D721Med (cell line): ENCODE results near the gene TSSK1B.

Experiments
- DNase-seq: peaks from one replicate; pipeline ENCODE4 v3.0.0; 2011; ENCODE audit warnings: low spot score; ENCODE audit not compliant: insufficient read length
- FAIRE-seq: peaks from 2 replicates; lab custom pipeline; 2011; peaks lifted over from hg19 to GRCh38; lab: Jason Lieb, UNC
- TF ChIP-seq, protein P1 (sequence below): IDR thresholded peaks from 2 replicates; pipeline ENCODE4 v1.5.1; 2012; ENCODE audit warnings: mild to moderate bottlenecking, control low read depth; ENCODE audit not compliant: insufficient read depth; ENCODE audit errors: missing control alignments

The TSSK1B gene

DNA sequence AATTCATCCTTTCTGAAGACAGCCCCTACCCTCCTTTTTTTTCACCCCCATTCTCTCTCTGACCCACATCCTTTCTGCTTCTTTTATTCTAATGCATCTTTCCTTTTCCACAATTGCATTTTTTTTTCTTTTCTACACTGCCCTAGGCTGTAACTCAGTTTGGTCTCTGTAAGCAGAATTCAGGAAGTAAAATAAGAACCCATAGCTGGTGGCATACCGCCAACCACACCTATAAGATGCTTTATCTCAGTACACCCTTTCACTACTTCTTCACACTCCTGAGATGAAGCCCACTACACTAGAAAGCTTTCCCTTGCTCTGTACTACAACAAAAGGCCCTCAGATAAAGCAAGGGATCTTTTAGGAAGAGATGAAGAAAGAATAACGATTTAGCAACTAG is 16.1 kb upstream of the TSSK1B start:
- TF ChIP-seq, protein P1, sequence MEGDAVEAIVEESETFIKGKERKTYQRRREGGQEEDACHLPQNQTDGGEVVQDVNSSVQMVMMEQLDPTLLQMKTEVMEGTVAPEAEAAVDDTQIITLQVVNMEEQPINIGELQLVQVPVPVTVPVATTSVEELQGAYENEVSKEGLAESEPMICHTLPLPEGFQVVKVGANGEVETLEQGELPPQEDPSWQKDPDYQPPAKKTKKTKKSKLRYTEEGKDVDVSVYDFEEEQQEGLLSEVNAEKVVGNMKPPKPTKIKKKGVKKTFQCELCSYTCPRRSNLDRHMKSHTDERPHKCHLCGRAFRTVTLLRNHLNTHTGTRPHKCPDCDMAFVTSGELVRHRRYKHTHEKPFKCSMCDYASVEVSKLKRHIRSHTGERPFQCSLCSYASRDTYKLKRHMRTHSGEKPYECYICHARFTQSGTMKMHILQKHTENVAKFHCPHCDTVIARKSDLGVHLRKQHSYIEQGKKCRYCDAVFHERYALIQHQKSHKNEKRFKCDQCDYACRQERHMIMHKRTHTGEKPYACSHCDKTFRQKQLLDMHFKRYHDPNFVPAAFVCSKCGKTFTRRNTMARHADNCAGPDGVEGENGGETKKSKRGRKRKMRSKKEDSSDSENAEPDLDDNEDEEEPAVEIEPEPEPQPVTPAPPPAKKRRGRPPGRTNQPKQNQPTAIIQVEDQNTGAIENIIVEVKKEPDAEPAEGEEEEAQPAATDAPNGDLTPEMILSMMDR: no peak
- FAIRE-seq: no peak
- DNase-seq: no peak

DNA sequence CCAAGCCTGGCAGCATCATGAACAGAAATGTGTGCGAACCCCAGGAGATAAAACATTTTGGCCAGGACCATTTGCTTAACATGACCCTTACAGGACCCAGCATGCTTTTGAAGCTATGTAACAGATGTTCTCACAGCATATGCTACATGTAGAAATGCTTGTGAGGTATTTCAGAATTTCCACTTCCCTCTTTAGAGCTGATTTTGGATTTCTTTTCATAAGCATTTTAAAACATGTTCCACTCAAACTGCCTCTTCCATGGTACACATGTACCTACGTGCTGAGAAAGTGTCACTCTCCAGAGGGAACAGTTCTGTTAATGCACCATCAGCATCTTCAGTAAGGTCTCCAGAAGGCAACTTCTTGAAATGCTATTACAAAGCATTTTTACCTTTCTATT is 15.7 kb upstream of the TSSK1B start:
- DNase-seq (no peak), FAIRE-seq (no peak)
- TF ChIP-seq, protein P1: no peak

DNA sequence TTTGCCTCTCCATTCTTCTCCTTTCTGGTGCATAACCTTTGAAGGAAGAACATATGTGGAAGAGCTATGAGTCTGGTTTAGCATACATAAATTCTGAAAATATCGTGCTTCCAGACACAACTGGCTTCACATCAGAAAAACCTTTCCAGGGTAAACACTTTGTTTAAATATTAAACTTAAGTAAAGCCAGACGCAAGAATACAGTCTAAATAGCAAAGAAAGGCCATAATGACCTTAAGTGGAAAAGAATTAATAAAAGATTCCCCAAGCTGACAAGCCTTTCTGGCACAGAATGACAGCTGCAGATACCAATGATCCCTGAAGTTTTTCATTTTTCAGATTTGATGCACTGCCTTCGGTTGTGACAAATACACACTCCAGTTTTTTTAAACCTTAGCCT is 13.5 kb upstream of the TSSK1B start:
- TF ChIP-seq, protein P1: no peak
- DNase-seq (no peak), FAIRE-seq (no peak)

DNA sequence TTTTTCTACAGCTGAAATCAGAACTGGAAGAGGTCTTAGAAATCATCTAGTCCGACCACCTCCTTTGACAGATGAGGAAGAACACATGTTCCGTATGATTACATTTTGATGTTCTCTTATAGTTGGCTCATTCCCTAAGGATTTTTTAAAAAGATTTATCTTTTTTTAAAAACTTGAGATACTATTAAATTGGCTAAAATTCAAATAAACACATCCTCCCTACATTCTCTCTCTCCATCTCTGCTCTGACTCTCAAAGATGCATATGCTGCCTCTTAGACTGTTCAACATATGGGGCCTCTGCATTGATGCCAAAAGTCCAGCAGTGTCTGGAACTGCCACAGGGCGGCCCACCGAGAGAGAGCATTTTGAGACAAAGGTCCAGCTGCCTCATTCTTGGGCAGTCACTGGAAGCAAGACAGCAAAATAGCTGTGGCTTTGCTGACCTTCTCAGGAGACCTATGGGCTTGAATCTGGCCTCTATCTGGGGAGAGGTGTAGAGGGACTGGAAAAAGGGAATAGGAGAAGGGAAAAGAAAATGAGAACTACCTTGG is 12.8 kb upstream of the TSSK1B start:
- no peak for DNase-seq
- FAIRE-seq: no peak
- TF ChIP-seq, protein P1: peak; percentile 25

DNA sequence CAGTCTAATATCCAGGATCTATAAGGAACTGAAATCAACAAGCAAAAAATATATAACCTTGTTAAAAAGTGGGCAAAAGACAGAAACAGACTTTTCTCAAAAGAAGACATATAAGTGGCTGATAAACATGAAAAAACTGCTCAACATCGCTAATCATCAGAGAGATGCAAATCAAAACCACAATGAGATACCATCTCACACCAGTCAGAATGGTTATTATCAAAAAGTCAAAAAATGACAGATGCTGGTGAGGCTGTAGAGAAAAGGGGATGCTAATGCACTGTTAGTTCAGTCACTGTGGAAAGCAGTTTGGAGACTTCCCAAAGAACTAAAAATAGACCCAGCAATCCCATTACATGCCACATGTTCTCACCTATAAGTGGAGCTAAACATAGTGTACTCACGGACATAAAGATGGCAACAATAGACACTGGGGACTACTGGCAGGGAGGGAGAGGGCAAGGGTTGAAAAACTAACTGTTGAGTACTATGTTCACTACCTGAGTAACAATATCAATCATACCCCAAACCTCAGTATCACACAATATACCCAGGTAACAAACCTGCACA is 11.7 kb upstream of the TSSK1B start:
- no peak for FAIRE-seq
- no peak for DNase-seq
- TF ChIP-seq, protein P1: no peak

DNA sequence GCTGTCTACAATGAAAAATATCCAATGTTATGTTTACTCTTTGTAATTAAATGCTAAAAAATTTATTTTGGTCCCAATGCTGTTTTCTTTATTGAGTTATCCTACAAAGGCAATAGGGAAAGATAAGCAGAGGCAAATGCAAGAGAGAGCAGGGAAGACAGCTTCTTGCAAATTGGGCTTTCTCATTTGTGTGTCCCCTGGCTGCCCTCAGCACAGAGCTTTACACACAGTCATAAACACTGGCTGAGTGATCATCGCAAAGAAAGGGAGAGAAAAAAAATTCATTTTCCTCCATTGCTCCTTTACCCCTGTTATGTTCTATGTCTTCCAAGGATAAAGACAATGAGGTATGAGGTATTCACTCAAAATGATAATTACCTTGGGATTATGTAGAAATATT is 2.3 kb upstream of the TSSK1B start:
- no peak for DNase-seq
- TF ChIP-seq, protein P1: no peak
- no peak for FAIRE-seq

DNA sequence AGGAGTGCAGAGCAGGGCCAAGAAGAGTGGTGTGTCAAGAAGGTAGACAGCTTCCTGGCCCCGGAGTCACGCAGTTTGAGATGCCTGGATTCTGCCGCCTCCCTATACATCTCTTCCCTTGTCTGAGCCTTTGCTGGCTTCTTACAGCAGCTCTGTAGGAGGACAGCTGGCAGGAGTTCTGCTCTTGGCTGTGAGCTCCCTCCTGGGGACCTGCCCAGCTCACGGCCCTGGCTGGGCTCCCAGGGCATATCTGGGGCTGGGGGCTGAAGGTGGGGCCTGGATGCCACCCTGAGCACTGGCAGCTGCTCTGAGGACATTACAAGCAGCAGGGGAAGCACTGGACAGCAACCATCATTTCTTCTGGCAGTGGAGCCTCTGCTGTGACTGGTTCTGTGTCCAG is 786 bp upstream of the TSSK1B start:
- no peak for FAIRE-seq

More for the DNA sequence above, 786 bp upstream of the TSSK1B start:
- TF ChIP-seq, protein P1: no peak
- DNase-seq: no peak
